Measurements from ENCODE around the gene CNNM2. TPM values are rescaled to one million over a fixed set of nuclear protein-coding genes. Genes with fewer than 3 reads are reported as not detected.
A peak's percentile ranks its signal among the peaks of the same experiment; 100 is the strongest.

Gene CNNM2
- total RNA-seq, 2 donors from 2014 or later = 13.4 to 18.9 TPM

DNA sequence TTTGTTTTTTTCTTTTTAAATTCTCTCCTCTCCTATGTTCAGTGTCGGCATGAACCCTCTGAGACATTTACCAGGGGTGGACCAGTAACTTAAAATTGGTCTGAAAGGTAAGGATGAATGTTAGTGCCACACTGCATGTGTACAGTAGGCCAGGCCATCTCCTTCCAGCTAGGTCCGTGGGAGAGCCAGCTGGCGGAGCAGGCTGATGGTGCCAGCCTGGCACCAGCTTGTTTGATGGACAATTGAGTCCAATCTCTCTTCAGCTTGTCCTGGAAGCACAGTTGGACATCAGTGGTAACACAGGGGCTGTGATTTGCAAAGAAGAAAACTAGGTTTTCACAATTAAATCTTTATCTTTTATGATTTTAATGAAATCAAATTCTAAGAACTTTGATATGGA, 136.5 kb downstream of the CNNM2 start:
- Histone ChIP-seq H3K27ac (no peak overlapping the region), H3K4me1 (replicated peaks) (no peaks in the 10 kb centered on the region), H3K36me3 (no peaks in the 10 kb centered on the region), H3K9me3 (no peaks in the 10 kb centered on the region), H3K4me3 (no peak overlapping the region), H3K27me3 (replicated peaks; ENCODE audit: insufficient read depth) (no peaks in the 10 kb centered on the region)
- no peak for DNase-seq (ENCODE audit: low spot score)
- 84% methylated on average over 3 of the region's 3 CpGs for WGBS
- intact Hi-C loops (cut with DNase I) = loop anchor here (5.0 kb wide), 1 partner anchor 132 kb away; no protein-coding TSS in a partner anchor
- TF ChIP-seq, protein P1, sequence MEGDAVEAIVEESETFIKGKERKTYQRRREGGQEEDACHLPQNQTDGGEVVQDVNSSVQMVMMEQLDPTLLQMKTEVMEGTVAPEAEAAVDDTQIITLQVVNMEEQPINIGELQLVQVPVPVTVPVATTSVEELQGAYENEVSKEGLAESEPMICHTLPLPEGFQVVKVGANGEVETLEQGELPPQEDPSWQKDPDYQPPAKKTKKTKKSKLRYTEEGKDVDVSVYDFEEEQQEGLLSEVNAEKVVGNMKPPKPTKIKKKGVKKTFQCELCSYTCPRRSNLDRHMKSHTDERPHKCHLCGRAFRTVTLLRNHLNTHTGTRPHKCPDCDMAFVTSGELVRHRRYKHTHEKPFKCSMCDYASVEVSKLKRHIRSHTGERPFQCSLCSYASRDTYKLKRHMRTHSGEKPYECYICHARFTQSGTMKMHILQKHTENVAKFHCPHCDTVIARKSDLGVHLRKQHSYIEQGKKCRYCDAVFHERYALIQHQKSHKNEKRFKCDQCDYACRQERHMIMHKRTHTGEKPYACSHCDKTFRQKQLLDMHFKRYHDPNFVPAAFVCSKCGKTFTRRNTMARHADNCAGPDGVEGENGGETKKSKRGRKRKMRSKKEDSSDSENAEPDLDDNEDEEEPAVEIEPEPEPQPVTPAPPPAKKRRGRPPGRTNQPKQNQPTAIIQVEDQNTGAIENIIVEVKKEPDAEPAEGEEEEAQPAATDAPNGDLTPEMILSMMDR (IDR thresholded peaks at IDR 0.05) = no peak
- TF ChIP-seq POLR2A (IDR thresholded peaks at IDR 0.05) (no peak), POLR2AphosphoS5 (IDR thresholded peaks at IDR 0.05) (no peak)

DNA sequence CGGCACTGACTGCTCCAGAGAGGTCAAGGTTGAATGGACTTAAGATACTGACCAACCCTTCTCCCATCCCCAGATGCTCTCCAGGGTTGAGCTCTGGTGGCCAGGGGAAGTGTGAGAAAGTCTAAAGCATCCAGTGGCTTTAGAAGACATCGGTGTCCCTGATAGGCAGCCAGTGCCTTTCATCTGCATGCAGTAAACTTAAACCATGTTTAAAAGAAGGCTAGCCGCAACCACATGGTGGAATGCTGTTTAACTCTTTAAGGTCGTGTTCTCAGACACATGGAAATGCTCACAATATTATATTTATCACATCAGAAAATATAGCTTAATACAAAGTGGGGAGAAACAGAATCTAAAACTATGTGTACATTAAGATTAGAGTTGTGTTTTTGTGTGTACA, 137.0 kb downstream of the CNNM2 start:
- intact Hi-C loops (cut with DNase I) = no loop called here
- H3K27me3 ChIP-seq (replicated peaks; ENCODE audit: insufficient read depth) = no peaks in the 10 kb centered on the region
- H3K4me3 ChIP-seq = no peak overlapping the region
- no peaks in the 10 kb centered on the region for H3K4me1 ChIP-seq (replicated peaks)
- 53% methylated on average over 4 of the region's 4 CpGs for WGBS
- TF ChIP-seq, protein P1 (IDR thresholded peaks at IDR 0.05) = no peak
- no peak for DNase-seq (ENCODE audit: low spot score)
- no peaks in the 10 kb centered on the region for H3K36me3 ChIP-seq
- H3K27ac ChIP-seq = no peak overlapping the region
- H3K9me3 ChIP-seq = no peaks in the 10 kb centered on the region

DNA sequence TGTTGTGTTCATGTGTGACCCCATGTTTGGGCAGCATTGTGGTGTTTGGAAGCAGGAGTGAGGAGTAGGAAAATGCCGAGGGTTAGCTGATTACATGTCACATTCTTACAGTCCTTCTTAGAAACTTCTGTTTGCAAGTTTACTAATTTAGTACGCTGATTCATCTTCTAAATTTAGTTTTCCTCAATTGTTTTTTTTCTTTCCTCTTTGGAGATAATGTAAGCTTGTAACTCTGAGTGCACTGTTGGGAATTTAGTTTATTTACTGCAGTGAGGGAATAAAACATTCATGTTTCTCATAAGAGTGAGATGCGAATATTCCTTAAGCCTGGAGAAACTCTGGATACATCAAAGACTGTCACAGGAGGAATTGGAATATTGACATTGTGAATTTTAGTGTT, 139.9 kb downstream of the CNNM2 start:
- no peak for TF ChIP-seq POLR2AphosphoS5 (IDR thresholded peaks at IDR 0.05)
- TF ChIP-seq, protein P1 (IDR thresholded peaks at IDR 0.05) = no peak
- TF ChIP-seq POLR2A (IDR thresholded peaks at IDR 0.05) = no peak

DNA sequence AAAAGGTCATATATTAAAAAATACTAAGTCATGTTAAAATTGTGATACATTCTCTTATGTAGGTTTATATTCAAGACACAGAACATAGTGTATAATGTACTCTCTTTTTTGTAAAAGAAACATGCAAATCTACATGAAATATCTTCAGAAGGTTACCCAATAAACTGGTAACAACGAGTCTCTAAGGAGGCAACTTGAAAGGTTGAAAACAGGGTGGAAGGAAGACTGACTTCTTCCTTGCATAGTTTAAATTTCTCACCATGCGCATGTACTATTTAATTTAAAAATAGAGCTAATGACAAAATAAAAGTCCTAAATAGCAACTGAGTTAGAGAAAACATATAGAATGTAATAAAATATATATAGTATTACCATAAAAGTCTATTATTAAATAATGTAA, 142.5 kb downstream of the CNNM2 start:
- Histone ChIP-seq H3K4me3 (no peak overlapping the region), H3K4me1 (replicated peaks) (no peaks in the 10 kb centered on the region), H3K27ac (no peak overlapping the region), H3K27me3 (replicated peaks; ENCODE audit: insufficient read depth) (no peaks in the 10 kb centered on the region), H3K36me3 (no peaks in the 10 kb centered on the region), H3K9me3 (no peaks in the 10 kb centered on the region)
- TF ChIP-seq POLR2AphosphoS5 (IDR thresholded peaks at IDR 0.05) (no peak), POLR2A (IDR thresholded peaks at IDR 0.05) (no peak)
- TF ChIP-seq, protein P1 (IDR thresholded peaks at IDR 0.05) = no peak
- intact Hi-C loops (cut with DNase I) = no loop called here
- WGBS = 59% methylated on average over 2 of the region's 2 CpGs
- DNase-seq (ENCODE audit: low spot score) = no peak

More for the DNA sequence above, 139.9 kb downstream of the CNNM2 start:
- no peaks in the 10 kb centered on the region for H3K27me3 ChIP-seq (replicated peaks; ENCODE audit: insufficient read depth)
- H3K4me3 ChIP-seq = no peak overlapping the region
- H3K4me1 ChIP-seq (replicated peaks) = no peaks in the 10 kb centered on the region
- DNase-seq (ENCODE audit: low spot score) = no peak
- WGBS = 73% methylated on average over 3 of the region's 3 CpGs
- H3K36me3 ChIP-seq = no peaks in the 10 kb centered on the region
- H3K27ac ChIP-seq = no peak overlapping the region
- intact Hi-C loops (cut with DNase I) = no loop called here
- H3K9me3 ChIP-seq = no peaks in the 10 kb centered on the region

DNA sequence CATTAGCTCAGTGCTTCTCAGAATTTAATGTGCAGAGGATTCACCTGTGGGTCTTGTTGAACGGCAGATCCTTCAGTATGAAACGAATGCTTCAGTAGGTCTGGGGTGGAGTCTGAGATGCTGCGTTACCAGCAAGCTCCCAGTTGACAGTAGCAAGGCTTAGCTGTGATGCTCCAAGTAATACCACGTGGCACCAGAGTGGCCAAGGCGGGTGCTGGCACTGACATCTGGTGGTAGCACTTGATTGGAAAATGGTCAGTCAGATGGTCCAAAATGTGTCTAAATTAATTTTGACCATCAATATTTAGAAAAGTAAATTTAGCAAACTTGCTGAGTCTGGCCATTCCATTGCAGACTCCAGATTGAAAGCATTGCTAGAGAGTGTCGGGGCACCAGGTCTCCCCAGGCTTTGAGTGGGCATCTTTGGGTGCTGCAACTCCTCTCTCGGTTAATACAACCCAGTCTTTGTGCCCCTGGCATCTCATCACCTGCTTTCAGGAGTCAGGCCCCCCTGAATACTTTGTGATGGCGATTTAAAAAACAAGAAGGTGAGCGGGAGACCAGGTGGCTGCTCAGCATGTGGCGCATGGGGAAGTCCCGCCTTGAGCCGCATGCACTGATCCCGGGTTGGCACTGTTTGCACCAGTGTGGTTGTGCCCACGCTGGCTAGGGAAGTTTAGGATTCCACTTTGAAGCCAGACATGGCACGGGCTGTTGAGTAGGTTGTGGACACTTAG, 144.9 kb downstream of the CNNM2 start:
- H3K4me3 ChIP-seq = no peak overlapping the region
- WGBS = 82% methylated on average over 15 of the region's 15 CpGs
- H3K4me1 ChIP-seq (replicated peaks) = no peaks in the 10 kb centered on the region
- H3K27me3 ChIP-seq (replicated peaks; ENCODE audit: insufficient read depth) = no peaks in the 10 kb centered on the region
- TF ChIP-seq POLR2A (IDR thresholded peaks at IDR 0.05) = no peak
- no peak for TF ChIP-seq POLR2AphosphoS5 (IDR thresholded peaks at IDR 0.05)
- TF ChIP-seq, protein P1 (IDR thresholded peaks at IDR 0.05) = peak in 1 of 4 experiments; percentile 23
- no peaks in the 10 kb centered on the region for H3K36me3 ChIP-seq
- no peak for DNase-seq (ENCODE audit: low spot score)
- H3K9me3 ChIP-seq = no peaks in the 10 kb centered on the region
- H3K27ac ChIP-seq = no peak overlapping the region
- intact Hi-C loops (cut with DNase I) = no loop called here

Measured in prostate gland (tissue), 2 donors.